Measurements from ENCODE around the gene KRT17. TPM values are rescaled to one million over a fixed set of nuclear protein-coding genes. Genes with fewer than 3 reads are reported as not detected.

Gene KRT17
- total RNA-seq: not detected

- POLR2A ChIA-PET: no interaction called here
- H3K9me3 Mint-ChIP-seq: no peaks in the 10 kb centered on the region
- H3K36me3 Mint-ChIP-seq: no peaks in the 10 kb centered on the region
- no peaks in the 10 kb centered on the region for H3K4me1 Mint-ChIP-seq
- no peak within 1 kb of the TSS for H3K27ac Mint-ChIP-seq
- peaks cover 2% of the 10 kb centered on the region for H3K27me3 Mint-ChIP-seq
- H3K4me3 Mint-ChIP-seq: no peak within 1 kb of the TSS
- DNase-seq (no peak), ATAC-seq (ENCODE audit: low read depth) (no peak)
Measured at GRCh38 chr17:41624208-41625101, at the start of gene KRT17. Gene KRT17 (minus strand): TSS chr17:41624575. CDS start chr17:41624509, 66 bp downstream.

- Mint-ChIP-seq H3K27ac (no peak overlapping the region), H3K27me3 (no peaks in the 10 kb centered on the region), H3K4me1 (peaks cover 32% of the 10 kb centered on the region), H3K4me3 (no peak overlapping the region), H3K36me3 (peaks cover 2% of the 10 kb centered on the region), H3K9me3 (peaks cover 1% of the 10 kb centered on the region)
- ATAC-seq (ENCODE audit: low read depth) (no peak), DNase-seq (no peak)
- POLR2A ChIA-PET: interaction anchor here (0.6 to 2.6 kb wide), 3 partner anchors 17 to 1569 kb away, joined by 3 to 27 read pairs (median 4); partner anchors contain the start of gene EIF1
Measured at GRCh38 chr17:41672153-41672552, 47.8 kb upstream of the KRT17 start.

- no peaks in the 10 kb centered on the region for H3K9me3 Mint-ChIP-seq
- H3K4me1 Mint-ChIP-seq: peaks cover 31% of the 10 kb centered on the region
- H3K27ac Mint-ChIP-seq: peak overlapping the region; percentile 96
- DNase-seq (no peak), ATAC-seq (ENCODE audit: low read depth) (no peak)
- peak overlapping the region; percentile 88 for H3K4me3 Mint-ChIP-seq
- POLR2A ChIA-PET: interaction anchor here (0.6 to 7.5 kb wide), 4 partner anchors 9 to 1020 kb away, joined by 3 to 171 read pairs (median 36); partner anchors contain the start of genes EIF1 and SMARCE1
- H3K27me3 Mint-ChIP-seq: peaks cover 13% of the 10 kb centered on the region
- H3K36me3 Mint-ChIP-seq: no peaks in the 10 kb centered on the region
Measured at GRCh38 chr17:41667280-41668041, 43.1 kb upstream of the KRT17 start.

DNA sequence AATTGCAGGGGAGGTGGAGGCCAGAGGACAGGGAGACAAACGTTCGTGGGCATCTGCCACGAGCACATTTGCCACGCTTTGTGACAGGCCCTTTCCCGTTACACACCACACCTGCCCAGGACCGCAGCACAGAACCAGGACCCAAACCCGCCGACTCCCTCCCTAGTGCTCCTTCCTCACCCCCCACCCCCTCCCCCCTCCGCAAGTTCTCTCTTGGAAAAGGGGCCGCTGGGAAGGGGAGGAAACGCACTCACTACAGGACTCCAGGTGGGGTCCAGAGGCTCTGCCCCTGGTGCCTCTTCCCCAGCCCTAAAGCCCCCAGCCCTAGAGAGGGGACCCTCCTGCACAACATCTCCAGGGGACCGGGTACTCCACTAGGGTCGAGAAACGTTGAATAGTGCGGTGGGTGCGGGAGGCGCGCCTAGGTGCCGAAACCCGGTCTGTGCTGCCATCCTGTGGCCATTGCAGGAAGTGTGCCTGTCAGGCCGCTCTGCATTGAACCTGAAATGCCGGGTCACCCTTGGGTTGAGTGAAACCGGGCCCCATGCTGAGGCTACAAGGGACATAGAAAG is 42.4 kb upstream of the KRT17 start:
- Mint-ChIP-seq H3K27me3 (peaks cover 13% of the 10 kb centered on the region), H3K4me1 (peaks cover 30% of the 10 kb centered on the region), H3K9me3 (no peaks in the 10 kb centered on the region), H3K36me3 (no peaks in the 10 kb centered on the region), H3K4me3 (peak overlapping the region; percentile 88), H3K27ac (peak overlapping the region; percentile 96)
- ATAC-seq (ENCODE audit: low read depth) (peak; percentile 48), DNase-seq (peak; percentile 91)
- POLR2A ChIA-PET: interaction anchor here (0.6 to 7.5 kb wide), 10 partner anchors 9 to 1200 kb away, joined by 3 to 171 read pairs (median 5); partner anchors contain the start of genes CNP, EIF1 and SMARCE1

GRCh38 chr17:41666237-41666641 is 41.9 kb upstream of the KRT17 start:
- DNase-seq: no peak
- Mint-ChIP-seq H3K36me3 (no peaks in the 10 kb centered on the region), H3K4me1 (peaks cover 28% of the 10 kb centered on the region), H3K27me3 (peaks cover 13% of the 10 kb centered on the region), H3K4me3 (peak overlapping the region; percentile 88), H3K9me3 (no peaks in the 10 kb centered on the region), H3K27ac (peak overlapping the region; percentile 96)
- ATAC-seq (ENCODE audit: low read depth): peak; percentile 21
- POLR2A ChIA-PET: interaction anchor here (0.6 to 7.5 kb wide), 12 partner anchors 12 to 1199 kb away, joined by 3 to 171 read pairs (median 3); partner anchors contain the start of genes CNP, EIF1 and SMARCE1

- Mint-ChIP-seq H3K27me3 (peaks cover 13% of the 10 kb centered on the region), H3K4me1 (peaks cover 28% of the 10 kb centered on the region), H3K27ac (peak overlapping the region; percentile 96), H3K9me3 (no peaks in the 10 kb centered on the region), H3K36me3 (no peaks in the 10 kb centered on the region), H3K4me3 (peak overlapping the region; percentile 88)
- DNase-seq (peak; percentile 99), ATAC-seq (ENCODE audit: low read depth) (peak; percentile 90)
- POLR2A ChIA-PET: interaction anchor here (0.7 to 7.5 kb wide), 11 partner anchors 12 to 1118 kb away, joined by 3 to 171 read pairs (median 3); partner anchors contain the start of genes CNP, EIF1 and SMARCE1
Measured at GRCh38 chr17:41665566-41666236, 41.3 kb upstream of the KRT17 start.

DNA sequence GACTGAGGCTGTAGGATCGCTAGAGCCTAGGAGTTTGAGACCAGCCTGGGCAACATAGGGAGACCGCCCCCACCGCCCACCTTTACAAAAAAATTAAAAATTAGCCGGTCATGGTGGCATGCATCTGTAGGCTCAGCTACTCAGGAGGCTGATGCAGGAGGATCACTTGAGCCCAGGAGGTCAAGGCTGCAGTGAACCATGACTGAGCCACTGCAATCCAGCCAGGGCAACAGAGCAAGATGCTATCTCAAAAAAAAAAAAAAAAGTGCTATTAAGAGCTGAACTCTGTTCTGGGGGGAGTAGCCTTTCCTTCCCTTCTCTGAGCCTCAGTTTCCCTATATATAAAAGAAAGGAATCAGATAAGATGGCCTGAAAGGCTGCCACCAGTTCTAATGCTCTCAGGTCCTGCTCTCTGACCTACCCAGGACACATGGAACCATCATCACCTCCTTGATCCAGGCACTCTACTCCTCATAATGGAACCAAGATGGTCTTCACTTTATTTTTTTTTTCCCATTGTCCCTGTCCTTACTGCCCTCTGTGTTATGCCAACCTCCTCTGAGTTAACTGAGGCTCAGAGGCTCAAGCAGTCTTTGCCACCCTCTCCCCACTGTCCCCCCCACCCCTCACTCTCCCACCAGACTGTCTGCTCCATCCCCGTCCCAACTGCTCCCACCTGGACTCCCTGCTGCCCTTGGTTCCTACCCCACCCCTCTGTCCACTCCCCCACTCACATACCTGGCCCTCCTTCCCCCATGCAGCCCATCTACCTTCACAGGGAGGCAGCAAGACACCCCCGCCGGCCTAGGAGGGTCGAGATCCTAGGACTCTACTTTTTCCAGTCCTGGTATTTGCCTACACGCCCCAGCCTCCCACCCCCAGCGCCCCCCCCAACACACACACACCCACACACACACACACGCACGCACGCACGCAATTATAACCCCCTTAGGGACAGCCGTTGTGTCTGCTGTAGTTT is 40.5 kb upstream of the KRT17 start:
- no peak for DNase-seq
- H3K4me1 Mint-ChIP-seq: peaks cover 28% of the 10 kb centered on the region
- no peak for ATAC-seq (ENCODE audit: low read depth)
- H3K9me3 Mint-ChIP-seq: no peaks in the 10 kb centered on the region
- POLR2A ChIA-PET: interaction anchor here (0.8 to 7.5 kb wide), 8 partner anchors 15 to 1117 kb away, joined by 3 to 171 read pairs (median 9); partner anchors contain the start of genes EIF1 and SMARCE1
- H3K27me3 Mint-ChIP-seq: peaks cover 13% of the 10 kb centered on the region
- peak overlapping the region; percentile 96 for H3K27ac Mint-ChIP-seq
- H3K36me3 Mint-ChIP-seq: no peaks in the 10 kb centered on the region
- H3K4me3 Mint-ChIP-seq: peak overlapping the region; percentile 88

GRCh38 chr17:41664172-41664457 is 39.7 kb upstream of the KRT17 start:
- no peak for ATAC-seq (ENCODE audit: low read depth)
- Mint-ChIP-seq H3K27ac (no peak overlapping the region), H3K4me1 (peaks cover 24% of the 10 kb centered on the region), H3K36me3 (no peaks in the 10 kb centered on the region), H3K4me3 (no peak overlapping the region), H3K9me3 (no peaks in the 10 kb centered on the region), H3K27me3 (peaks cover 13% of the 10 kb centered on the region)
- POLR2A ChIA-PET: interaction anchor here (0.5 to 7.5 kb wide), 3 partner anchors 15 to 1394 kb away, joined by 3 to 171 read pairs (median 16); partner anchors contain the start of gene EIF1
- no peak for DNase-seq

DNA sequence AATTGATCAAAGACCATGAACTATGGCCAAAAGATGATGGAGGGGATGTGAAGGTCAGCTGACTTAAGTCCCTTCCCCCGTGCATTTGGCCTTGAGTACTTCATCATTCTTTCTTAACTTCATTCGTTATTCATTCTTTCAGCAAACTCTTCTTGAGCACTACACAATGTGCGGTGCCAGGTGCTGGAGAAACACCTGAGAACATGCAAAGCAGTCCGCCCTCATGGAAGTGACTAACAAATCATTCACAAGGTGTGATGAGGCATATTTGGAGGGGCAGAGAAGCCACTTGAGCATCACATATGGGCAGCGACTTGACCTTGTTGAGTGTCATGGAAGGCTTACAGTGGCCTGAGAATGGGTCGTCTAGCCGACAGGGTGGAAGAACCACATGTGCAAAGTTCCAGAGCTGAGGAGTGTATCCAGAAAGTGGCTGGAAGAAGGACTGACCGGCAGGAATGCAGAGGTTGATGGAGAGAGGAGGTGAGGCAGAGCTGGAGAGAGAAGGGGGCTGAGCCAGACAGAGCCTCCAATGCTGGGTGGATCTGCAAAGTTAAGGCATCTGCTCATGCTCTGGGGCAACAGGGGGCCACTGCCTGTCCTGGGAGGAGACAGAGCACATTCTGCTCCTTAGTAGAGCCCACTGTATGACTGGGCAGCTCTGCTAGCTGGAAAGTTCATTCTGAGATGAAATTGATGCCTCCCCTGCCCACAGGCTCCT is 39.2 kb upstream of the KRT17 start:
- Mint-ChIP-seq H3K27me3 (peaks cover 13% of the 10 kb centered on the region), H3K9me3 (no peaks in the 10 kb centered on the region), H3K4me3 (no peak overlapping the region), H3K36me3 (no peaks in the 10 kb centered on the region), H3K27ac (no peak overlapping the region), H3K4me1 (peaks cover 24% of the 10 kb centered on the region)
- POLR2A ChIA-PET: interaction anchor here (0.5 to 7.5 kb wide), 3 partner anchors 15 to 1394 kb away, joined by 3 to 171 read pairs (median 16); partner anchors contain the start of gene EIF1
- no peak for DNase-seq
- no peak for ATAC-seq (ENCODE audit: low read depth)

DNA sequence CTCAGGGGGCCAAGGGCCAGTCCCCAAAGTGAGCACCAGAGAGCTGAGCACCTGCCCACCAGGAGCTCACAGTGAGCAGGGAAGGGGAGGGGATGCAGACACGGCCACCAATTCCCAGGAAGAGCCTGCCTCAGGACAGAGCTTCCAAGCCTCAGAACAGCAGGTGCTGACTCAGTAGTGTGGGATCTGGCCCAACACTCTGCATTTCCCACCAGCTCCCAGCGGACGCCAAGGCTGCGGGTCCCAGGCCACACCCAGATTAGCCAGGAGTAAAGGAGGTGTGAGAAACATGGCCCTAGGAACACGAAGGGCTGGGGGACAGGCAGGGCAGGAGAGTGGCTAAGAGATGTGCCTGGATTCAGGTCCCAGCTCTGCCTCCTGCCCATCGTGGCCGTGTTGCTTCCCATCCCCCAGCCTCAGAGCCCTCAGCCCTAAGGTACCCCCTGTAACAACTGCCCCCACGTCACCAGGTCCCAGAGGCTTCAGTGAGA is 35.9 kb upstream of the KRT17 start:
- POLR2A ChIA-PET: interaction anchor here (0.6 kb wide), 1 partner anchor 739 kb away, joined by 4 read pairs; no protein-coding TSS in a partner anchor
- Mint-ChIP-seq H3K4me1 (peaks cover 3% of the 10 kb centered on the region), H3K4me3 (no peak overlapping the region), H3K27me3 (peaks cover 8% of the 10 kb centered on the region), H3K36me3 (no peaks in the 10 kb centered on the region), H3K27ac (no peak overlapping the region), H3K9me3 (no peaks in the 10 kb centered on the region)
- ATAC-seq (ENCODE audit: low read depth): no peak
- no peak for DNase-seq
